CD4-positive, alpha-beta T cell treated with Interleukin-4 for 4 hours (primary cell): ENCODE measurements around the gene RAB10.
"Not testable (repeated sequence)": the region's sequence is repeated elsewhere in the genome, so short reads cannot be mapped to it uniquely, and the experiment has no call there.

Experiments used
- DNase-seq: peaks from one replicate; pipeline ENCODE4 v3.0.0-alpha.2; 2020

The RAB10 gene

DNA sequence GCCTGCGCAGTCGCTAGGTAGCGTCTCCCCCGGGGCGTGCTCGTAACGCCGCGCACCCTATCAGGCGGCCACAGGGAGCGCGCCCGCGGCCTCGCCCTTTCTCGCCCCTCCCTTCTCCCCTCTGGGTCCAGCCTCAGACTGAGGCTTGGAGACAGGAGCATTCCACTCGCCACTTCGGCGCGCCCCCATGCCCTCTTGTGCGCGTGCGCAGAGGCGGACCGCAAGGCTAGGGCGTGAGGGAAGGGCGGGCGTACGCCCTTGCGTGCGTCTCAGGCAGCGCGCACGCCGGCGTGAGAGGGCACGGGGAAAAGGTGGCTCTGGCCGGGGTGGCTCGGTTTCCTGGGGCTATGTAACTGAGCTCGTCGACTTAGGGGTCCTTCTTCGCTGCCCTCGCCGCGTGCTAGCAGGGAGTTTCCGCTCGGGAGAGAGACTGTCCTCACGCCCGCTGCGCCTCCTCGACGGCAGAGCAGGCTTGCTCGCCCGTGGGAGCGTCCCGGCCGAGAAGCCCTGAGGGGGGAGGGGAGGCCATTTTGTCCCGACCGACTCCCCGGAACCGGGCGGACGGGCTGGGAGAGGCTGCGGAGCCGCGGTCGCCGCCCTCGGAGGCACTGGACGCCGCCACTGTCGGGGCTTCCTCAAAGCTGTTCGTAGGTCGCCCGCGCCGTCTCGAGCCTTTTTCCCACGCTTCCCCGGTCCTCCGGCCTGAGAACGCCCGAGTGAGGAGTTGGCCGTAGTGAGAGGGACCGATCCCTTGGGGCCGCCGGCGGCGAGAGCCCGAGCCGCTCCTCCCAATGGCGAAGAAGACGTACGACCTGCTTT is at the start of gene RAB10:
TSS of gene RAB10 (plus strand) at position 267 of the 819 bp plus-strand sequence. CDS start at position 792, 525 bp downstream.
- DNase-seq: peak; percentile 99

DNA sequence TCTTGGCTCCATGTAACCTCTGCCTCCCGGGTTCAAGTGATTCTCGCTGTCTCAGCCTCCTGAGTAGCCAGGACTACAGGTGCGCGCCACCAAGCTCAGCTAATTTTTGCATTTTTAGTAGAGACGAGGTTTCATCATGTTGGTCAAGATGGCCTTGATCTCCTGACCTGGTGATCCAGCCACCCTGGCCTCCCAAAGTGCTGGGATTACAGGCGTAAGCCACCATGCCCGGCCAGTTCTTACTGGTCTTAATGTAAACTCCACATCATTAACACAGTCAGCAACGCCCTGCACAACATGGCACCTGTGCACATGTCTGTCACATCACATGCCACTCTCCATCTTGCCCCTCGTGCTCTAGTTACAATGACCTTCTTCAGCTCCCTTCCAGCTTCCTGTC is 45.8 kb upstream of the RAB10 start:
- no peak for DNase-seq

DNA sequence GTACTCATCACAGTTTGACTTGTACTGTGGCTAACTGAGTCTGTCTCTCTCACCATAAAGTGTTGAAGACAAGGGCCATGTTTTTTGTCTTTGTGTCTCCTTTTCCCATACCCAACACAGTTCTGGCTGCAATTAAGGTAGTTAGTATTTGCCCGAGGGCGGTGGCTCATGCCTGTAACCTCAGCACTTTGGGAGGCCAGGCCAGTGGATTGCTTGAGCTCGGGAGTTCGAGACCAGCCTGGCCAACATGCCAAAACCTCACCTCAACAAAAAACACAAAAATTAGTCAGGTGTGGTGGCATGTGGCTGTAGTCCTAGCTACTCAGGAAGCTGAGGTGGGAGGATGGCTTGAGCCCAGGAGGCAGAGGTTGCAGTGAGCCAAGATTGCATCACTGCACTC is 44.7 kb upstream of the RAB10 start:
- DNase-seq: no peak

DNA sequence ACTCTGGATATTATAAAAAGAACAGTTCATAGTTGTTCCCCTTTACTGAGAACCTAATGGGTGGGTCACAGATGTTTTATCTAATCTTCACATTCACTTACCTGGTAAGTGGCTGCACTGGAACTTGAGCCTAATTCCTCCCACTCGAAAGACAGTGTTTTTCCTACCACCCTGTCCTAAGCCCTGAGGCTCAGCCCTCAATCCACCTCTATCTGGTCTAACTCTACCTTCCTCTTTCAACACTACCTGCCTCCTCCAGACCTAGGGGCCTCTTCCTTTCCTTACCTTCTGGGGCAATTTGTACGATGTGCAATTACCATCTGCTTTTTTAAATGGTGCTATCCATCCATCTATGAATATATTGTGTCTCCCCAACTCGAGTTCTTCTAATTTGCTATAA is 41.9 kb upstream of the RAB10 start:
- DNase-seq: no peak

DNA sequence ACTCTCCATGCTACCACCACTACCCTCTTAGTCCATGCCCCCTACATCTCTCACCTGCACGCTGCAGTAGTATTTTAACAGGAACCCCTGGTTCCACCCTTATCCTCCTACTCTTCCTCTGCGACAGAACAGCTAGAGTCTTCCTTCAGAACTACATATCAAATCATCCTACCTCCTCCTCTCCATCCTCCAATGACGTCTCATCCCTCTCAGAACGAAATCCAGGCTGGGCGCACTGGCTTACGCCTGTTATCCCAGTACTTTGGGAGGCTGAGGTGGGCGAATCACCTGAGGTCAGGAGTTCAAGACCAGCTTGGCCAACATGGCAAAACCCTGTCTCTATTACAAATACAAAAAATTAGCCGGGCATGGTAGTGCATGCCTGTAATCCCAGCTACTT is 41.3 kb upstream of the RAB10 start:
- no peak for DNase-seq

DNA sequence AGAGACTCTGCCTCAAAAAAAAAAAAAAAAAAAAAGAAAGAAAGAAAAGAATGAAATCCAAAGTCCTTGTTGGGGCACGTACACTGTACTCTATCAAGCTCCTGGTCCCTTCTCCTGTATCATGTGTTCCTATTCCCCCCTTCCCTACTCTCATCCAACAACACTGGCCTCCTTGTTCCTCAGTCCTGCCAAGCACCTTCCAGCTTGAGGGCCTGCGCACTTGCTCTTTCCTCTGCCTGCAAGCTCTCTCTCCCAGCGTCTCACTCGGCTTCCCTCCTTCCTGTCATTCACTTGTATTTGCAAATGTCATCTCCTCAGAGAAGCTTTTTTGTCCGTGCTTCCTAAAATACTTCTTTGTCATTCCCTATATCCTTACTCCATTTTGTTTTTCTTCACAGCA is 40.8 kb upstream of the RAB10 start:
- no peak for DNase-seq

DNA sequence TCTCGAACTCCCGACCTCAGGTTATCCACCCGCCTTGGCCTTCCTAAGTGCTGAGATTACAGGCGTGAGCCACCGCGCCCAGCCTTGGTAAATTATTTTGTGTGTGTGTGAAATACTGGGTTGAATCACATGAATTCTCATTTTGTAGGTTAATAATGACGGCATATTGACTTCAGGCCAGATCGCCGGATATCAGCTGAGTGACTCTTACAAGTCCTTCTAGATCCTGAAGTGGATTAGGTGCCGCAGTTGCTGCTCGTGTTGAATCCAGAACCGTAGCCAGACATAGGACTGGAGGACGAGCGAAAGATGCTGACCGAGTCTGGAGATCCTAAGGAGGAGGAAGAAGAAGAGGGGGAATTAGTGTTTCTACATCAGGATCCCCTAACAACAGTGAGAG is 39.4 kb upstream of the RAB10 start:
- DNase-seq: no peak

DNA sequence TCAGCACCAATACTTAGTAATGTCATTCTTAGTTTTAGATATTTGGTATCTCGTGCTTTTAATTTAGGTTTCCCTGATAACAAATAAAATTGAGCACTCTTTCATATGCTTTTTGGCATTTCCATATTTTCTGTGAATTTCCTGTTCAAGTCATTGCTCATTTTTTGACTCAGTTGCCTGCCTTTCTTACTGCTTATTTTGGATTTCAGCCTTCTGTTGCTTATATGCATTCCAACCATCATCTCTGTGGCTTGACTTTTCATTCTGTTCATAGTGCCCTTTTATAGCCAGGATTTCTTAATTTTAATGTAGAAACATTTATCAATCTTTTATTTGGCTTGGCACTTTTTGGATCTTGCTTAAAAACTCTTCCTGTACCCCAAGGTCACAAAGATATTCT is 37.0 kb upstream of the RAB10 start:
- no peak for DNase-seq

DNA sequence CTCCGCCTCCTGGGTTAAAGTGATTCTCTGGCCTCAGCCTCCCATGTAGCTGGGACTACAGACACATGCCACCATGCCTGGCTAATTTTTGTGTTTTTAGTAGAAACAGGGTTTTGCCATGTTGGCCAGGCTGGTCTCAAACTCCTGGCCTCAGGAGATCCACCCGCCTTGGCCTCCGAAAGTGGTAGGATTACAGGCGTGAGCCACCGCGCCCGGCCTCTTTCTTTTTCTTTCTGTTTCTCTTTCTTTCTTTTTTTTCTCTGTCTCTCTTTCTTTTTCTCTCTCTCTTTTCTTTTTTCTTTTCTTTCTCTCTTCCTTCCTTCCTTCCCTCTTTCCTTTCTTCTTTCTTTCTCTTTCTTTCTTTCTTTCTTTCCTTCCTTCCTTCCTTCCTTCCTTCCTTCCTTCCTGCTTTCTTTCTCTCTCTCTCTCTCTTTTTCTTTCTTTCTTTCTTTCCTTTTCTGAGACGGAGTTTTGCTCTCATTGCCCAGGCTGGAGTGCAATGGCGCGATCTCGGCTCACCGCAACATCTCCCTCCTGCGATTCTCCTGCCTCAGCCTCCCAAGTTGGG is 35.0 kb upstream of the RAB10 start:
- not testable (repeated sequence) for DNase-seq

DNA sequence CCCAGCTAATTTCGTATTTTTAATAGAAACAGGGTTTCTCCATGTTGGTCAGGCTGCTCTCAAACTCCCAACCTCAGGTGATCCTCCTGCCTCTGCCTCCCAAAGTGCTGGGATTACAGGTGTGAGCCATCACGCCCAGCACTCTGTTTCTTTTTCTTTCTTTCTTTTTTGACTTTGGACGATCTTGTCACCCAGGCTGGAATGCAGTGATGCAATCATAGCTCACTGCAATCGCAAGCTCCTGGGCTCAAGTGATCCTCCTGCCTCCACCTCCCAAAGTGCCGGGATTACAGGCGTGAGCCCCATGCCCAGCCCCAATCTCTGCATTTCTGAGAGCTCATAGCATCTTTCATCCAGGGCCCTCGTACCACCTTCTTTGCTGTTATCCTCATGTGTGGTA is 34.5 kb upstream of the RAB10 start:
- not testable (repeated sequence) for DNase-seq

DNA sequence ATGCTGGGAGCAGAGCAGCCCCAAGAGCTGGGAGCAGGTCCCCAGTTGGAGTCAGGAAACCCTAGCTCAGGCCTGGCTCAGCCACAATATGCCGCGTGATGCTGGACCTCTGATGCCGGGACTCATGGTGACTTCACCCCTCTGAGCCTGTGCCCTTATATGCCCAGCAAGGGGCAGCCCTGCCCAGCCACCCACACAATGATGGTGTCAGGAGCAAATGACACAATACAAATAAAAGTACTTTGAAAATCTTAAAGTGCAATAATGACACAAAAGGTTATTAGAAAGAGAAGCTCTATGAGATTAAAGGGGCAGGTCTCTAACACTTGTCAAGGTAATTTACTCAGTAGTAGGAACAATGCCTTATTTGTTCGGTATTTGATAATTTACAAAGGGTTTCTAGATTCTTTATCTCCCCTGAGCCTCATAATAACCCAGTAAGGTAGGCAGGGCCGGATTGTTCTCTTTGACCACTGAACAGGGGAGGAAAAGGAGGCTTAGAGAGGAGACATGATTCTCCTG is 33.3 kb upstream of the RAB10 start:
- DNase-seq: no peak

DNA sequence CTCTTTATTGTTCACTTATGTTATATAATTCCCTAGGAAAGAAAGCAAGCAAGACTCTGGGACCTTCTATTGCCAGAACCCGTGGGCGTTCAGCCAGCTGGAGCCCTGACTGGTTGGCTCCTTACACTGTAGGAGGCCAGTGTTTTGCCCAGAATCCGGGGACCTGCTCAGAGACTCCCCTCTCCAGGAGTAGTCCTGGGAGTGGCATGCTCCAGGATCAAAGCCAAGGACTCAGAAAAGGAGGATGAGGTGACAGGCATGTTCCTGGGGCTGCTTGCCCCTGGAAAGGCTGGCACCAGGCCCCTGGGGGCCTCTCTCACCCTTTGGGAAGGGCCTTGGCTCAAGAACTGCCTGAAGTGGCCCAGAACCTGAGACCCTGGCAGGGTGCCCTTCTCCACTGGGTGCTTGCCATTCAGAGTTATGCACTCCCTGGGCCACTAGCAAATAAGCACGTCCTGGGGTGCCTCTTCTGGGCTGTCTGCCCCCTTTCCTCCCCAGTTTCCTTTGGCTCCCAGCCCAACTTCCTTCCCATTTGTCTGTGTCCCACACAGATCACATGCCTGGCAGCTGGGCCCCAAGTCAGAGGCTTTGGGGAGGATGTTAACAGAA is 32.0 kb upstream of the RAB10 start:
- no peak for DNase-seq

DNA sequence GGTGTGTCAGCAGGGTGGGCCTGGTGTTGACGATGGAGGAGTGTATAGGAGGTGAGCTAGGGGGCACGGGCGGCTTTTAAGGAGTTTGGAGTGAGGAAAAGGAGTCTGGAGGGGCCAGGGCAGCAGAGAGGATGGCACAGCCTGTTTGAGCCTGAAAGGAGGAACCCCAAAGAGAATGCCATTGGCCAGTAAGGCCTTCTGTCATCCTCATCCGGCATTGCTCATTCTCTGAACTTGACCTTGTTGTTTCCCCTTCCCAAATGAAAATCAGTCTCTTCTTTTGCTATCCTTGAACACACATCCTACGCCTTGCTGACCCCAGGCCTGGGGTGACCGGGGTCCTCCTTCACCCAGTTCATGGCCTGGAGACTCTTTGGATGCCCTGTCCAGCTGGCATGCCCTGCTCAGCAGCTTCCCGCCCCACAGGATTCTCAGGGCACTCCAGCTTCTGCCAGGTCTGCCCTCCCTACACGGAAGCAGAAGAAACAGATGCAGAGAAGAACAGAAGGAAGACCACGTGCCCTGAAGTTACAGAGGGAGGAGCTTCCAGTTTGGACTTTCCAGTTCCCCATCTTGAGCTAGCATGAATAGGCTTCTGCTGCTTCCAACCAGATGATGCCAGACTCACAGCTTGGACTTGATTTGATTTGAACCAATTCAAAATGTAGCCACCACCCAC is 31.1 kb upstream of the RAB10 start:
- no peak for DNase-seq

DNA sequence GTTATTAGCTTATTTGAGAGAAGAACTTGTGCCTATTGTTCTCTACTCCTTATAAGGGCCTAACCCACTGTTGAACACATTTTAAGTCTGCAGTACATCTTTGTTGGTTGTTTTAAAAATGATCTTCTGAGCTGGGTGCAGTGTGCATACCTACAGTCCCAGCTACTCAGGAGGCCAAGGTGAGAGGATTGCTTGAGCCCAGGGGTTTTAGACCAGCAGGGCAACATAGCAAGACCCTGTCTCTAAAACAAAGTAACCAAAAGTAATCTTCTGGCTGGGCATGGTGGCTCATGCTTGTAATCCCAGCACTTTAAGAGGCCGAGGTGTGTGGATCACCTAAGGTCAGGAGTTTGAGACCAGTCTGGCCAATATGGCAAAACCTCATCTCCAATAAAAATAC is 25.8 kb upstream of the RAB10 start:
- no peak for DNase-seq

DNA sequence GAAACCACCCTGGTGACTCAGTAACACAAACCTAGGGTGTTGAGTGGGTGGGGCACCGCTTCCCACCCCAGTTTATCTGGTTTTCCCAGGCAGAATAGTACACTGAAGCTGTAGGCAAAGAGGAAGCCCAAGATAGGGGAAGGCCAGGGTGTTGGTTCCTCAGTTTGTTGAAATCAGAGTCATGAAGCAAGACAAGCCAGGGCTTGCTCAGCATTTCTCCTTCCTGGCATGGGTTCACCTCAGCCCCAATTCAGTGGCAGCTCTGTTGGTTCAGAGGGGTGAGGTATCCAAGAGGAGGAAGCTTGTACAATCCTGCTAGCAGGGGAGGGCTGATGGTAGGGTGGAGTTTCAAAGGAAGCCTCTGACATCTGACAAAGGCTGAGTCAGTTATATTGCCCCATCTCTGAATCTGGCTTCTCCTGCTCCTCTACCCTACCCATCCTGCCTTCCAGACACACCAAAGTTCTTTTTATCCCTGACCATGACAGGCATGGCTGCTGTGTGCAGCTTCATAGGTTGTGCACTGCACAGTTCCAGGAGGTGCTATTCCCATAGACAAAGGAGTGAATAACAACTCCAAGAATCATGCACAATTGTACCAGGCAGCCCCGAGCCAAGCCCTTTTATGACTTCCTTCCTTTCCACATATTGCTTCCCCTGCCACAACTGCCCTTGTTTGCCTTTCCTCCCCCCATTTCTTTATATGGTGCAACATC is 24.9 kb upstream of the RAB10 start:
- DNase-seq: peak; percentile 36

DNA sequence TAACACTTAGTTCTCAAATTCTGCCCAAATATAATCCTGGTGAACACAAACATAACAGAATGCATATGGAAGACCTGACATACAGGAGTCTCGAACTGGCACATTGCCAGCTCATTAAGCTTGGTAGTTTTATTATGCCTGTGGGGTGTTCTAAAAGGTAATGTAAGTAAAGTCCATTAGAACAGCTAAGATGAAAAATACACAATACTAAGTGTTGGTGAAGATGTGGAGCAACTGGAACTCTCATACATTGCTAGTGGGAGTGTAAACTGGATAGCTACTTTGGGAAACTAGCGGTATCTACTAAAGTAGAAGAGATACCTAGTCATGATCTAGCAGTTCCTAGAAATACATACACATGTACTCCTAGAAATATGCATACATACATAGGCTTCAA is 24.3 kb upstream of the RAB10 start:
- no peak for DNase-seq

DNA sequence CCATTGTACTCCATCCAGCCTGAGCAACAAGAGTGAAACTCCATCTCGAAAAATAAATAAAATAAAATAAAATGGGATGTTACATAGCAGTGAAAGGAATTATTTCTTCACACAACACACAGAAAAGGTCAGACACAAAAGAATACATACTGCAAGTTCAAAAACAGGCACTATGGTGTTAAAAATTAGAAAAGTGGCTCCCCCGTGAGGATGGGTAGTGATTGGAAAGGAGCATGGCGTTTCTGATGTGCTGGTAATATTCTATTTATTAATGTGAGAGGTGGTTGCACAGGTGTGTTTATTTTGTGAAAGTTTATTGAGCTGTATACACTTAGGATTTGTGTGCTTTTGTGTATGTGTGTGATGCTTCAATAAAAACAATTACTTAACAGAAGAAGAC is 22.9 kb upstream of the RAB10 start:
- DNase-seq: no peak

DNA sequence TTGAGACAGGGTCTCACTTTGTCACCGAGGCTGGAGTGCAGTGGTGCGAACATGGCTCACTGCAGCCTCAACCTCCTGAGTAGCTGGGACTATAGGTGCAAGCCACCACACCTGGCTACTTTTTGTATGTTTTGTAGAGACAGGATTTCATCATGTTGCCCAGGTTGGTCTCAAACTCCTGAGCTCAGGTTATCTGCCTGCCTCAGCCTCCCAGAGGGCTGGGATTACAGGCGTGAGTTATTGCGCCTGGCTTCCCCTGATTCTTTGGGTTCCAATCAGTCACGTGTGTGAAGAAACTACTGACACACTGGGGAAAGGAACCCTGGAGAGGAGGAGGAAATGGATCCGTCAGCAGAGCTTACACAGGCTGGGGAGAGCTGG is 22.3 kb upstream of the RAB10 start:
- DNase-seq: no peak

DNA sequence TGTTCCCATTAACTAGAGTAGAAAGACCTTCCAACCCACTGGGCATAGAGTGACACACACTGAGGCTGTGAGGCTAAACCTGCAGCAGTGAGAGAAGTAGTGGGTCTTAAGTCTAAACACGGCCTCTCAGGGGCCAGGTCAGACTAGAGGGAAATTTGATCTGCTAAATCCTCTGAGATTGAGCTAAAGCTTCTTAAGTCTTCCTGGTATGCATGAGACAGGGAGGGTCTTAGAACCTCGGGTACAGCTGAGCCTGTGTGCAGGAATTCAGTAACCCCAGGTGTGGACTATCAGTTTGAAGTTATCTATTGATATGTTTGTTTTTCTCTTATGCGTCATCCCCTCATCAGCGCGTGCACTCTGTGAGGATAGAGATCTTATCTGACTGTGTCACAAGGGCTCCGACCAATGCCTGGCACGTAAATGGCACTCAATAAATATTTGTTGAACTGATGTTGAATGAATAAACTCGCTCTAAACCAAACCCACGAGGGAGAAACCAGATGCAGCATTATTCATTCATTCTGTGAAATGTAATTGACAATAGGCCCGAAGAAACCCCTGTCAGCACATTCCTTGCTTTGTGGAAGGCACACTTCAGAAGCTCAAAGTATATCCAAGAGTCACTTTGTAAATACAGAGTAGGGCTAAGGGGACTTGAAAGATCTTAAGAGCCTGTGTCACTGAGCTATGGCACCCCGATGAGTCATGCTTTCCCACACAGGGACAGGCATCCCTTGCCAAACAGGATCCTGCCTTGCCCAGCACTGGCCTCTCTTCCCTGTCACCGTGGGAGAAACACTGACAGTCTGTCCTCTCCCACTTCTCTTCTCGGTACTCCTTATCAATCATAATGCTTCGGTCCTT is 21.7 kb upstream of the RAB10 start:
- no peak for DNase-seq

DNA sequence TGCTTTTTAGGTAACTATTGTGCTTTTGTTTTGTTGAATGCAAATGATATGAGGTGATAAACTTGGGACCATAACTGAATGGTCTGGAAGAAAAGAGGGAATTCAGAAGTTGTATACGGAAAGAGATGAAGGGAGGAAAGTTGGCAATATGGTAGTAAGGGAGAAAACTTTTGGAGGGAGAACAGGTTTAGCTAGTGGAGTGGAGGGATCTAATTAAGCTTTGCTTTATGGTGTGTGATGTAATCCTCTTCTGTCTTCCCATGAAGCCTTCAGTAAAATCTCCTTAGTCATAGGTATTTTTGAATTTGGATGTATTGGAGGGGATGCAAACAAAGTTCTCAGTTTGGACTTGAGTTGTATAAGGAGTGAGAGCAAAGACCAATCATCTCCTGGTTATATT is 20.2 kb upstream of the RAB10 start:
- no peak for DNase-seq

DNA sequence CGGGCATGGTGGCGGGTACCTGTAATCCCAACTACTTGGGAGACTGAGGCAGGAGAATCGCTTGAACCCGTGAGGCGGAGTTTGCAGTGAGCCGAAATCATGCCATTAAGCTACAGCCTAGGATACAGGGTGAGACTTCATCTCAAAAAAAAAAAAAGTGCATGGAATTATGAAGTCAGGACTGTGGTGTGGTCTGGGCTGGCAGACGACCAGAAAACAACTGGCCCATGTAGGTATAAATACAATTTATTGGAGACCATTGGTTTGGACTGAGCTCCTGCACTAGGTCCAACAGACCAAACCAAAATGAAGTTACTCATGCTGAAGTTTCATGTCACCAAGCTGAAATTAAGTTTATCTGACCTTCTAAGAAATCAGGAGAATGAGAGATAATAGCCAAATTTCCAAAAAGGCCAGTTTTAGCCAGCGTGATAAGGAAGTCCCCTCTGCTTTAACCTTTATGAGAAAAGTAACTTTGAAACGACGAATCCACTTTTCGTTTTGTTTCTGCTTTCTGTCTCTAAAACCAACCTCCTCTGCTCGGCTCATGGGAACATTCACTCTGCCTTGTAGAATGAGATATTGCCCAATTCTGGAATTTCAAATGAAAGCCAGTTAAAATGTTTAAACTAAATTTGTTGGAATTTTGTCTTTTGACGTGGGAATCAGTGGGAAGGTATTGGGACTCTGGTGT is 17.7 kb upstream of the RAB10 start:
- no peak for DNase-seq
